ENCODE results near the gene ITIH6.

GRCh38 chrX:54838583-54838982 lies 40.5 kb upstream of the ITIH6 start:
- TF ChIP-seq CTCF (conservative IDR thresholded peaks at IDR 0.05) (no peak), ZFX (IDR thresholded peaks at IDR 0.05) (no peak)

All from C4-2B (cell line).